GM10266 (cell line): ENCODE data around the gene CNOT3.
A peak's percentile ranks its signal among the peaks of the same experiment; 100 is the strongest.
"Not testable (repeated sequence)": the region's sequence is repeated elsewhere in the genome, so short reads cannot be mapped to it uniquely, and the experiment has no call there.

ENCODE experiments used
- DNase-seq: peaks from one replicate; pipeline ENCODE4 v3.0.0; 2012; ENCODE audit errors: extremely low spot score
- CTCF ChIP-seq: IDR thresholded peaks from 2 replicates; pipeline ENCODE4 v1.5.1; 2012; ENCODE audit warnings: mild to moderate bottlenecking, low read depth; ENCODE audit not compliant: control insufficient read depth, insufficient read depth; ENCODE audit errors: missing control alignments

The CNOT3 gene

GRCh38 chr19:54137699-54138488, at the start of gene CNOT3:
TSS of gene CNOT3 (plus strand) at chr19:54137762. CDS start at chr19:54142979, 5,217 bp downstream.
- peak; percentile 48 for DNase-seq
- TF ChIP-seq CTCF: no peak

GRCh38 chr19:54094426-54095000, 43.0 kb upstream of the CNOT3 start:
- DNase-seq: no peak
- TF ChIP-seq CTCF: no peak

GRCh38 chr19:54095136-54095858, 42.3 kb upstream of the CNOT3 start:
- DNase-seq: no peak
- TF ChIP-seq CTCF: no peak

- DNase-seq: peak; percentile 62
Observed at GRCh38 chr19:54095859-54096616, 41.5 kb upstream of the CNOT3 start.

- TF ChIP-seq CTCF: peak; percentile 37
- DNase-seq: peak; percentile 53
Observed at GRCh38 chr19:54096617-54097106, 40.9 kb upstream of the CNOT3 start.

- TF ChIP-seq CTCF: no peak
- no peak for DNase-seq
Observed at GRCh38 chr19:54099190-54099902, 38.2 kb upstream of the CNOT3 start.

GRCh38 chr19:54099903-54100255, 37.7 kb upstream of the CNOT3 start:
- not testable (repeated sequence) for DNase-seq
